ENCODE measurements around the gene FAM50A.
A peak's percentile ranks its signal among the peaks of the same experiment; 100 is the strongest.

The FAM50A gene

GRCh38 chrX:154466907-154467306, 23.0 kb downstream of the FAM50A start:
- DNase-seq: no peak

GRCh38 chrX:154467556-154467955, 23.6 kb downstream of the FAM50A start:
- no peak for DNase-seq

- DNase-seq: no peak
These were observed 24.3 kb downstream of the FAM50A start for GRCh38 chrX:154468217-154468616.

GRCh38 chrX:154469114-154469513, 25.2 kb downstream of the FAM50A start:
- no peak for DNase-seq

- no peak for DNase-seq
These were observed 25.9 kb downstream of the FAM50A start for GRCh38 chrX:154469880-154470279.

- DNase-seq: no peak
These were observed 26.5 kb downstream of the FAM50A start for GRCh38 chrX:154470434-154470833.

GRCh38 chrX:154470914-154471568, 27.1 kb downstream of the FAM50A start:
- no peak for DNase-seq

GRCh38 chrX:154471839-154472684, 28.1 kb downstream of the FAM50A start:
- DNase-seq: no peak

- DNase-seq: no peak
These were observed 29.0 kb downstream of the FAM50A start for GRCh38 chrX:154472685-154473632.

GRCh38 chrX:154473683-154474082, 29.7 kb downstream of the FAM50A start:
- DNase-seq: no peak

GRCh38 chrX:154476821-154477220, 32.9 kb downstream of the FAM50A start:
- no peak for DNase-seq

- DNase-seq: no peak
These were observed 34.0 kb downstream of the FAM50A start for GRCh38 chrX:154477891-154478477.

- peak; percentile 94 for DNase-seq
These were observed 35.0 kb downstream of the FAM50A start, which contains the start of gene LAGE3 for GRCh38 chrX:154478728-154479622. Gene LAGE3 (minus strand): TSS chrX:154479281. CDS start chrX:154478915, 366 bp downstream.

GRCh38 chrX:154481195-154481594, 37.3 kb downstream of the FAM50A start:
- no peak for DNase-seq

GRCh38 chrX:154481911-154482601, 38.1 kb downstream of the FAM50A start:
- no peak for DNase-seq

- DNase-seq: no peak
These were observed 38.8 kb downstream of the FAM50A start for GRCh38 chrX:154482786-154483185.

GRCh38 chrX:154483325-154483724, 39.4 kb downstream of the FAM50A start:
- no peak for DNase-seq

GRCh38 chrX:154484255-154485149, 40.6 kb downstream of the FAM50A start:
- DNase-seq: no peak

- DNase-seq: no peak
These were observed 41.5 kb downstream of the FAM50A start for GRCh38 chrX:154485150-154486051.

All from CD4-positive, alpha-beta T cell treated with Interleukin-10 for 1 hour (primary cell).